Uterus (tissue), 2 donors: ENCODE results near the gene SLAIN2.

Experiments
- CTCF ChIP-seq, 4 experiments: fragments of 200-600 bp in 2 of 4; fragments of 450-650 bp in 2 of 4; sonication (generic) in 2 of 4; IDR thresholded peaks; one replicate each; pipeline ENCODE4 v1.5.1; 2016 to 2019; ENCODE audit warnings: antibody characterized with exemption in 4 of 4, mild to moderate bottlenecking in 2 of 4, moderate library complexity in 1 of 4
- POLR2A ChIP-seq, 2 donors: fragments of 450-650 bp; IDR thresholded peaks; one replicate each; pipeline ENCODE4 v1.6.1; 2016; ENCODE audit warnings: antibody characterized with exemption in 2 of 2, mild to moderate bottlenecking in 1 of 2, moderate library complexity in 1 of 2

GRCh38 chr4:48429709-48430474, 88.6 kb downstream of the SLAIN2 start:
- TF ChIP-seq POLR2A (IDR thresholded peaks at IDR 0.05) (no peak), CTCF (IDR thresholded peaks at IDR 0.05) (no peak)
